GM23248 (cell line): ENCODE results near the gene B3GNT4.

Source experiments
- EZH2 ChIP-seq: fragments of 200-600 bp; sonication (generic); IDR thresholded peaks from 2 replicates; pipeline ENCODE4 v1.6.1; 2018; ENCODE audit warnings: antibody characterized with exemption, mild to moderate bottlenecking; ENCODE audit not compliant: insufficient read depth, poor library complexity, severe bottlenecking
- EZH2phosphoT487 ChIP-seq: fragments of 200-600 bp; sonication (generic); IDR thresholded peaks from 2 replicates; pipeline ENCODE4 v1.6.1; 2018; ENCODE audit warnings: antibody characterized with exemption, moderate library complexity, mild to moderate bottlenecking, low read depth; ENCODE audit not compliant: insufficient read depth

GRCh38 chr12:122206976-122207375, 3.5 kb downstream of the B3GNT4 start:
- TF ChIP-seq EZH2 (no peak), EZH2phosphoT487 (no peak)
